IMR-90 (cell line): ENCODE data around the gene ANKRD55. TPM values are rescaled to one million over a fixed set of nuclear protein-coding genes. Genes with fewer than 3 reads are reported as not detected.

Source experiments
- ATAC-seq: fragments of 200-7000 bp; cut with Tn5 transposase; 2 replicates; pipeline ENCODE4 v1.9.1; 2020; ENCODE audit warnings: low read depth, mild to moderate bottlenecking, moderate library complexity
- BruUV-seq: library from RNA; stranded (reverse); fragments of 400-500 nt; replicated peaks from 2 replicates; lab custom pipeline; 2021; lab: Mats Ljungman, UMichigan
- CTCF ChIA-PET: fragments of 300-600 bp; formaldehyde crosslinking; extraction: SDS; loops from one replicate; lab custom pipeline; 2021; ENCODE audit warnings: antibody characterized with exemption; lab: Yijun Ruan, JAX
- POLR2A ChIA-PET: fragments of 300-600 bp; sonication (Branson Sonifier 250); formaldehyde crosslinking; loops from one replicate; lab custom pipeline; 2022; ENCODE audit warnings: antibody characterized with exemption; ENCODE audit not compliant: unreplicated experiment; lab: Charles Lee
- DNase-seq: peaks from one replicate; pipeline ENCODE4 v3.0.0; 2013
- H2AFZ ChIP-seq: replicated peaks from 2 replicates; pipeline ENCODE3; 2013; ENCODE audit warnings: low read length, mild to moderate bottlenecking; ENCODE audit not compliant: poor library complexity
- H2AK5ac ChIP-seq: 2 replicates; pipeline ENCODE4 v1.6.1; 2013; ENCODE audit warnings: low read depth, low read length, inconsistent platforms
- H2AK9ac ChIP-seq: replicated peaks from 2 replicates; pipeline ENCODE3; 2013; ENCODE audit warnings: mild to moderate bottlenecking, low read depth, low read length, moderate library complexity; ENCODE audit not compliant: poor library complexity
- H2BK120ac ChIP-seq: 2 replicates; pipeline ENCODE4 v1.6.1; 2013; ENCODE audit warnings: low read depth, low read length, inconsistent platforms
- H2BK15ac ChIP-seq: 3 replicates; pipeline ENCODE4 v1.6.1; 2013; ENCODE audit warnings: low read depth, low read length, inconsistent platforms
- H2BK20ac ChIP-seq: 2 replicates; pipeline ENCODE4 v1.6.1; 2013; ENCODE audit warnings: low read depth, mild to moderate bottlenecking, inconsistent platforms, low read length, moderate library complexity
- H2BK5ac ChIP-seq: 2 replicates; pipeline ENCODE4 v1.6.1; 2013; ENCODE audit warnings: mild to moderate bottlenecking, low read depth, low read length, inconsistent platforms; ENCODE audit not compliant: poor library complexity, severe bottlenecking
- H3K14ac ChIP-seq: replicated peaks from 2 replicates; pipeline ENCODE4 v1.6.1; 2013; ENCODE audit warnings: low read depth, low read length, inconsistent platforms
- H3K18ac ChIP-seq: 2 replicates; pipeline ENCODE4 v1.6.1; 2013; ENCODE audit warnings: low read depth, low read length, control low read depth
- H3K23ac ChIP-seq: 2 replicates; pipeline ENCODE4 v1.6.1; 2013; ENCODE audit warnings: low read depth, low read length, inconsistent platforms
- H3K27ac ChIP-seq: 2 replicates; pipeline ENCODE4 v1.5.1; 2013; ENCODE audit warnings: mild to moderate bottlenecking, control low read depth, low read length; ENCODE audit not compliant: insufficient read depth
- H3K27me3 ChIP-seq: 2 replicates; pipeline ENCODE4 v1.6.1; 2013; ENCODE audit warnings: low read length; ENCODE audit not compliant: control insufficient read depth, insufficient read depth
- H3K36me3 ChIP-seq: 2 replicates; pipeline ENCODE4 v1.6.1; 2013; ENCODE audit warnings: low read length, mixed read lengths; ENCODE audit not compliant: control insufficient read depth, insufficient read depth
- H3K4ac ChIP-seq: 2 replicates; pipeline ENCODE4 v1.6.1; 2013; ENCODE audit warnings: low read depth, low read length, inconsistent platforms
- H3K4me1 ChIP-seq: 2 replicates; pipeline ENCODE4 v1.6.1; 2013; ENCODE audit warnings: low read length, mixed read lengths; ENCODE audit not compliant: control insufficient read depth, insufficient read depth
- H3K4me2 ChIP-seq: 2 replicates; pipeline ENCODE4 v1.6.1; 2013; ENCODE audit warnings: low read depth, mild to moderate bottlenecking, control low read depth, low read length, moderate library complexity
- H3K4me3 ChIP-seq: 2 replicates; pipeline ENCODE4 v1.5.1; 2013; ENCODE audit warnings: low read depth, mild to moderate bottlenecking, control low read depth, low read length, moderate library complexity; ENCODE audit not compliant: insufficient read depth
- H3K56ac ChIP-seq: 2 replicates; pipeline ENCODE4 v1.6.1; 2013; ENCODE audit warnings: low read length, inconsistent platforms; ENCODE audit not compliant: insufficient read depth; ENCODE audit errors: extremely low read depth
- H3K79me1 ChIP-seq, 2 experiments: 2 replicates each; pipeline ENCODE4 v1.6.1; 2013; ENCODE audit warnings: low read length in 2 of 2, inconsistent platforms in 1 of 2, low read depth in 1 of 2
- H3K9ac ChIP-seq: 2 replicates; pipeline ENCODE4 v1.6.1; 2013; ENCODE audit warnings: low read depth, low read length, control low read depth
- H3K9me1 ChIP-seq: 2 replicates; pipeline ENCODE4 v1.6.1; 2013; ENCODE audit warnings: low read length, inconsistent platforms; ENCODE audit not compliant: insufficient read depth
- H3K9me3 ChIP-seq: 2 replicates; pipeline ENCODE4 v1.6.1; 2013; ENCODE audit warnings: low read length; ENCODE audit not compliant: control insufficient read depth, insufficient read depth
- H4K20me1 ChIP-seq: 2 replicates; pipeline ENCODE4 v1.6.1; 2013; ENCODE audit warnings: low read length, inconsistent platforms; ENCODE audit not compliant: insufficient read depth
- H4K5ac ChIP-seq: 2 replicates; pipeline ENCODE4 v1.6.1; 2013; ENCODE audit warnings: mild to moderate bottlenecking, low read depth, low read length, control low read depth
- H4K8ac ChIP-seq, 2 experiments: 2 replicates each; pipeline ENCODE4 v1.6.1; 2013; ENCODE audit warnings: low read depth in 2 of 2, low read length in 2 of 2, control low read depth in 1 of 2, inconsistent platforms in 1 of 2
- H4K91ac ChIP-seq: 2 replicates; pipeline ENCODE4 v1.6.1; 2013; ENCODE audit warnings: low read depth, low read length, inconsistent platforms; ENCODE audit not compliant: insufficient read depth
- CEBPB ChIP-seq: IDR thresholded peaks from 2 replicates; pipeline ENCODE4 v1.6.1; 2012; ENCODE audit warnings: low read depth, low read length, improper control_type of control experiment
- NFE2L2 ChIP-seq: fragments of 150-350 bp; IDR thresholded peaks from 2 replicates; pipeline ENCODE4 v1.6.1; 2016; ENCODE audit warnings: low read depth, mild to moderate bottlenecking, low read length
- RAD21 ChIP-seq: IDR thresholded peaks from 2 replicates; pipeline ENCODE4 v1.6.1; 2012; ENCODE audit warnings: low read length, improper control_type of control experiment
- RCOR1 ChIP-seq: IDR thresholded peaks from 2 replicates; pipeline ENCODE4 v1.6.1; 2012; ENCODE audit warnings: mild to moderate bottlenecking, low read length, improper control_type of control experiment; ENCODE audit not compliant: insufficient replicate concordance
- SMC3 ChIP-seq: fragments of 150-350 bp; IDR thresholded peaks from 2 replicates; pipeline ENCODE4 v1.6.1; 2016; ENCODE audit warnings: low read depth, mild to moderate bottlenecking, antibody characterized with exemption, low read length, moderate library complexity
- WGBS, 2 experiments: methylation state at CpG; one replicate each; pipeline versions ENCODE4 v1.1.5 to v1.1.7; 2013; ENCODE audit warnings: missing lambda C conversion rate in 2 of 2; ENCODE audit not compliant: insufficient read length in 1 of 2; ENCODE audit errors: extremely low coverage in 2 of 2; 5-methylcytosine and 5-hydroxymethylcytosine counted together
- dilution Hi-C: fragments of 300-500 bp; cut with HindIII; formaldehyde crosslinking; loops from one replicate; pipeline ENCODE4 v1.14.3; 2018; ENCODE audit warnings: low sequenced_read_pairs; ENCODE audit not compliant: unreplicated experiment
- in situ Hi-C: fragments of 300-500 bp; cut with MboI; formaldehyde crosslinking; loops from 3 replicates; pipeline ENCODE4 v1.14.3; 2019; ENCODE audit warnings: low sequenced_read_pairs, inconsistent platforms, mixed read lengths
- intact Hi-C: fragments of 100-400 bp; cut with micrococcal nuclease; formaldehyde crosslinking; loops from 2 replicates; pipeline ENCODE4 v1.10.0; 2022
- polyA plus RNA-seq, 3 experiments: library from polyadenylated mRNA; depleted of rRNA; stranded (reverse); fragments of >200 nt; gene quantifications; 2 replicates each; pipeline ENCODE4 v1.2.3, GENCODE V29; 2012; ENCODE audit warnings: low replicate concordance in 1 of 3
- total RNA-seq: library from RNA; depleted of rRNA; stranded (reverse); fragments of >200 nt; gene quantifications from 2 replicates; pipeline ENCODE4 v1.2.3, GENCODE V29; 2012
- TF ChIP-seq, protein P1 (sequence below): conservative IDR thresholded peaks from 2 replicates; pipeline ENCODE4 v1.5.1; 2012; ENCODE audit warnings: mild to moderate bottlenecking, low read depth, low read length, improper control_type of control experiment
- TF ChIP-seq, protein P2 (sequence below): fragments of 150-350 bp; IDR thresholded peaks from 2 replicates; pipeline ENCODE4 v1.6.1; 2017; ENCODE audit warnings: mild to moderate bottlenecking, antibody characterized with exemption, low read length, low read depth

Gene ANKRD55
- total and polyA plus RNA-seq, 2 of the 4 experiments (the other 2 are of a cell fraction): not detected

DNA sequence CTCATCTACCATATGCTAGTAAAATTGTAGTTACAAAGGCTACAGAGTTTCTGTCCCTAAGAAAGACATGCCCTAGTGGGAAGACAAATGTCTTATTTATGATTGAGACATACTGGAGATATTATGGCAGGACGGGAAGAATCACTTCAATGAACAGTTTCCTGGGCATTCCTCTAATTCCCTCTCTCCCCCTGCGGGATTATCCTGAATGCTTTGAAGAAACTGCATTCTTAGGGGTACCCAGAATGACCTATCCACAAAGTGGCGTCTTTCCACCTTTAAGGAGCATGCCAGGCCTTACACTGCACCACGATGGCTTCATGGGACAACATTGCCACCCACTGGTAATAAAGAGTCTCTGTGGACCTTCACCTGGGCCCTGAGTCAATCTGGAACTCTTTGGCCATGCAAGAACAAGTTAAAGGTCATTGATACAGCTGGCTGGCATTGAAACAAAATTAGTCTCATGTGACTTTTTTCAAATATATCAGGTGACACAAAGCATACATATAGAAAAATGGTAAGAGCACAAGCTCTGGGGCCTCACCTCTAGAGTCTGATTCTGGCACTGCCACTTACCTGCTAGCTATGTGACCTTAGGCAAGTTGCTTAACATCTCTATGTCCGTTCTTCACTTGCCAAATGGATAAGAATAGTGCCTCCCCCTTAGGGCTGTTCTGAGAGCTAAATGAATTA, 32.0 kb downstream of the ANKRD55 start:
- Histone ChIP-seq H3K9me1 (0 out of 2 replicates have a peak, but pooled peaks cover 4% of the 10 kb centered on the region), H3K27ac (no peak overlapping the region), H3K14ac (no peak overlapping the region), H3K4me2 (no peak overlapping the region), H2BK120ac (peak overlapping the region; percentile 66), H3K79me1 (no peaks in the 10 kb centered on the region), H3K56ac (no peak overlapping the region), H3K36me3 (no peaks in the 10 kb centered on the region), H2BK5ac (no peak overlapping the region), H4K8ac (peak overlapping the region in 1 of 2 experiments; percentile 42; a peak in 1 of 4 replicates), H4K91ac (0 out of 2 replicates have a peak overlapping the region, but pooled peaks have one; percentile 27), H3K4ac (peak overlapping the region; percentile 17), H3K27me3 (no peaks in the 10 kb centered on the region), H3K4me1 (peaks cover 2% of the 10 kb centered on the region; the same call in 1 of the 2 replicates), H4K5ac (no peak overlapping the region), H2BK15ac (peak overlapping the region; percentile 3; the same call in 1 of the 3 replicates), H3K9ac (no peak overlapping the region), H2AK9ac (peak overlapping the region; percentile 20), H4K20me1 (no peaks in the 10 kb centered on the region), H3K23ac (no peak overlapping the region), H2BK20ac (peak overlapping the region; percentile 85), H2AFZ (peak overlapping the region; percentile 57), H3K18ac (no peak overlapping the region), H2AK5ac (peak overlapping the region; percentile 60), H3K4me3 (no peak overlapping the region), H3K9me3 (no peaks in the 10 kb centered on the region)
- peak; percentile 91 for ATAC-seq
- no TSS peak for BruUV-seq
- TF ChIP-seq RCOR1: no peak
- TF ChIP-seq, protein P1, sequence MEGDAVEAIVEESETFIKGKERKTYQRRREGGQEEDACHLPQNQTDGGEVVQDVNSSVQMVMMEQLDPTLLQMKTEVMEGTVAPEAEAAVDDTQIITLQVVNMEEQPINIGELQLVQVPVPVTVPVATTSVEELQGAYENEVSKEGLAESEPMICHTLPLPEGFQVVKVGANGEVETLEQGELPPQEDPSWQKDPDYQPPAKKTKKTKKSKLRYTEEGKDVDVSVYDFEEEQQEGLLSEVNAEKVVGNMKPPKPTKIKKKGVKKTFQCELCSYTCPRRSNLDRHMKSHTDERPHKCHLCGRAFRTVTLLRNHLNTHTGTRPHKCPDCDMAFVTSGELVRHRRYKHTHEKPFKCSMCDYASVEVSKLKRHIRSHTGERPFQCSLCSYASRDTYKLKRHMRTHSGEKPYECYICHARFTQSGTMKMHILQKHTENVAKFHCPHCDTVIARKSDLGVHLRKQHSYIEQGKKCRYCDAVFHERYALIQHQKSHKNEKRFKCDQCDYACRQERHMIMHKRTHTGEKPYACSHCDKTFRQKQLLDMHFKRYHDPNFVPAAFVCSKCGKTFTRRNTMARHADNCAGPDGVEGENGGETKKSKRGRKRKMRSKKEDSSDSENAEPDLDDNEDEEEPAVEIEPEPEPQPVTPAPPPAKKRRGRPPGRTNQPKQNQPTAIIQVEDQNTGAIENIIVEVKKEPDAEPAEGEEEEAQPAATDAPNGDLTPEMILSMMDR: peak; percentile 83
- no peak for TF ChIP-seq NFE2L2
- TF ChIP-seq CEBPB: no peak
- TF ChIP-seq SMC3: peak; percentile 94
- TF ChIP-seq, protein P2, sequence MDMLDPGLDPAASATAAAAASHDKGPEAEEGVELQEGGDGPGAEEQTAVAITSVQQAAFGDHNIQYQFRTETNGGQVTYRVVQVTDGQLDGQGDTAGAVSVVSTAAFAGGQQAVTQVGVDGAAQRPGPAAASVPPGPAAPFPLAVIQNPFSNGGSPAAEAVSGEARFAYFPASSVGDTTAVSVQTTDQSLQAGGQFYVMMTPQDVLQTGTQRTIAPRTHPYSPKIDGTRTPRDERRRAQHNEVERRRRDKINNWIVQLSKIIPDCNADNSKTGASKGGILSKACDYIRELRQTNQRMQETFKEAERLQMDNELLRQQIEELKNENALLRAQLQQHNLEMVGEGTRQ: no peak
- TF ChIP-seq RAD21: peak; percentile 98
- peak; percentile 78 for DNase-seq
- ChIA-PET CTCF (interaction anchor here (0.5 to 1.1 kb wide), 8 partner anchors 14 to 266 kb away, joined by 3 to 5 read pairs (median 3); no protein-coding TSS in a partner anchor), POLR2A (no interaction called here)
- 37% methylated on average over 2 of the region's 5 CpGs; no CpG with 5 or more reads in 1 of the 2 experiments for WGBS, 2 experiments
- in situ Hi-C loops (no loop called here), dilution Hi-C loops (no loop called here), intact Hi-C loops (loop anchor here (1.0 to 10.0 kb wide), 7 partner anchors 58 to 857 kb away; partner anchors contain the start of gene SLC38A9)
